IMR-90 (cell line): ENCODE measurements around the gene LTBP2. TPM values are rescaled to one million over a fixed set of nuclear protein-coding genes. Genes with fewer than 3 reads are reported as not detected.

Source experiments
- CTCF ChIP-seq: conservative IDR thresholded peaks from 2 replicates; pipeline ENCODE4 v1.5.1; 2012; ENCODE audit warnings: mild to moderate bottlenecking, low read depth, low read length, improper control_type of control experiment
- polyA plus RNA-seq, 3 experiments: library from polyadenylated mRNA; depleted of rRNA; stranded (reverse); fragments of >200 nt; gene quantifications; 2 replicates each; pipeline ENCODE4 v1.2.3, GENCODE V29; 2012; ENCODE audit warnings: low replicate concordance in 1 of 3
- total RNA-seq: library from RNA; depleted of rRNA; stranded (reverse); fragments of >200 nt; gene quantifications from 2 replicates; pipeline ENCODE4 v1.2.3, GENCODE V29; 2012

The LTBP2 gene
- total and polyA plus RNA-seq, 2 of the 4 experiments (the other 2 are of a cell fraction), result 23.8 to 79.3 TPM

GRCh38 chr14:74618078-74618952 is 6.3 kb upstream of the LTBP2 start (continued):
- no peak for TF ChIP-seq CTCF
